Measurements from ENCODE around the gene CENPB.
A peak's percentile ranks its signal among the peaks of the same experiment; 100 is the strongest.
"Not testable (repeated sequence)": the region's sequence is repeated elsewhere in the genome, so short reads cannot be mapped to it uniquely, and the experiment has no call there.

CENPB gene, protein sequence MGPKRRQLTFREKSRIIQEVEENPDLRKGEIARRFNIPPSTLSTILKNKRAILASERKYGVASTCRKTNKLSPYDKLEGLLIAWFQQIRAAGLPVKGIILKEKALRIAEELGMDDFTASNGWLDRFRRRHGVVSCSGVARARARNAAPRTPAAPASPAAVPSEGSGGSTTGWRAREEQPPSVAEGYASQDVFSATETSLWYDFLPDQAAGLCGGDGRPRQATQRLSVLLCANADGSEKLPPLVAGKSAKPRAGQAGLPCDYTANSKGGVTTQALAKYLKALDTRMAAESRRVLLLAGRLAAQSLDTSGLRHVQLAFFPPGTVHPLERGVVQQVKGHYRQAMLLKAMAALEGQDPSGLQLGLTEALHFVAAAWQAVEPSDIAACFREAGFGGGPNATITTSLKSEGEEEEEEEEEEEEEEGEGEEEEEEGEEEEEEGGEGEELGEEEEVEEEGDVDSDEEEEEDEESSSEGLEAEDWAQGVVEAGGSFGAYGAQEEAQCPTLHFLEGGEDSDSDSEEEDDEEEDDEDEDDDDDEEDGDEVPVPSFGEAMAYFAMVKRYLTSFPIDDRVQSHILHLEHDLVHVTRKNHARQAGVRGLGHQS

DNA sequence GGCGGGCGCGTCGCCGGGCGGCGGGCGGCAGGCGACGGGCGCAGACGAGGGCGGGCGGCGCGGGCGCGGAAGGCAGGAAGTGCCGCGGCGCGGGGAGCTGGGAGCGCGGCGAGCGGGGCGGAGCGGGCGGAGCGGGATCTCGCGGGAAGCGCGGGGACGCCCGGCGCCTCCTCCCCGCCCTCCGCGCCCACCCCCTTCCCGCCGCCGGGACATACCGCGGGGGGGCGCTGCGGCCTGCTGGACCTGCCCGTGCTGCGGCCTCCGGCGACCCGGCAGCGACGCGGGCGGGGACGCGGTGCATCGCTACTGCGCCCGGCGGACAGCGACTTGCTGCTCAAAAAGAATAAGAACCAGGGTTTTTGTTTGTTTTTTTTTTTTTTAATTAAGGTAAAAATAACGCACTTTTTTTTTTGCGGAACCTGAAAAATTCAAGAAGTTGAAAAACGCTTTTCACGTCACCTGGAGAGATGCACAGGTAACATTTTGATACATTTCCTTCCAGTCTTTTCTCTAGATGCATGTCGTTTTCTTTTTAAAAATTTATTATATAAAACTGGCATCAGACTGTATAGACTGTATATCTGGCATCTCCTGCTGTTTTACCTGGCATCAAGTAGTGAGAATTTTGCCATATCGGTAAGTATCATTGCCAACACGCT lies at the start of gene CENPB:
Gene CENPB, minus strand, starts transcription at position 76 of the 659 bp plus-strand sequence. CDS start 257 bp downstream, outside the sequence.
- peak within 1 kb of the TSS; percentile 76 for H3K4me3 ChIP-seq (ENCODE audit: control insufficient read depth, low read depth, low read length)
- peak; percentile 47 for TF ChIP-seq CTCF (IDR thresholded peaks at IDR 0.05; ENCODE audit: control insufficient read depth, insufficient read depth, low read depth, low read length, missing control alignments)
- DNase-seq (ENCODE audit: low read depth) = no peak

DNA sequence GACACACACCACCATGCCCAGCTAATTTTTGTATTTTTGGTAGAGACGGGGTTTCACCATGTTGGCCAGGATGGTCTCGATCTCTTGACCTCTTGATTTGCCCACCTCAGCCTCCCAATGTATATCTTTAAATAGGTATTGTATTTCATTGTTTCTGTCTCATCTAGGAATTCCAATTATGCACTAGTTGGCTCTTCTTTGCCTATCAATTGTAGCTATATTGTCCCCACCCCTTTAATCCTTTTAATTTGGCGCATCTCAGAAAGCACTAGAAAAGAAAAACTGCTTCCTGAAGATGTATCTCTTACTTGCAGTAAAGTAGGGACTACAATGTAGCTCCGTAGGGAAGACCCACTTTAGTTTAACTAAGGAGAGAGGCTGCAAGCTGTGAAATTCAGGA lies 49.6 kb upstream of the CENPB start:
- no peak overlapping the region for H3K4me3 ChIP-seq (ENCODE audit: control insufficient read depth, low read depth, low read length)
- DNase-seq (ENCODE audit: low read depth) = no peak
- TF ChIP-seq CTCF (IDR thresholded peaks at IDR 0.05; ENCODE audit: control insufficient read depth, insufficient read depth, low read depth, low read length, missing control alignments) = no peak

GRCh38 chr20:3829891-3830290 lies 43.4 kb upstream of the CENPB start:
- H3K4me3 ChIP-seq (ENCODE audit: control insufficient read depth, low read depth, low read length); DNase-seq (ENCODE audit: low read depth): not testable (repeated sequence)

DNA sequence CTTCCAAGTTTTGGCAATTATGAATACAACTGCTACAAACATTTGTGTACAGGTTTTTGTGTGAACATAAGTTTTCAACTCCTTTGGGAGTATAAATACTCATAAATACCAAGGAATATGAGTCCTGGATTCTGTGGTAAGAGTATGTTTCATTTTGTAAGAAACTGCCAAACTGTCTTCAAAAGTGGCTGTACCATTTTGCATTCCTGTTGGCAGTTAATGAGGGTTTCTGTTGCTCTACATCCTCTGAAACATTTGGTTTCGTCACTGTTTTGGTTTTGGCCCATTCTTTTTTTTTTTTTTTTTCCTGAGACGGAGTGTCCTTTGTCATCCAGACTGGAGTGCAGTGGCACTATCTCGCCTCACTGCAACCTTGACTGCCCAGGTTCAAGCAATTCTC lies 42.3 kb upstream of the CENPB start:
- no peak for DNase-seq (ENCODE audit: low read depth)
- TF ChIP-seq CTCF (IDR thresholded peaks at IDR 0.05; ENCODE audit: control insufficient read depth, insufficient read depth, low read depth, low read length, missing control alignments) = no peak
- H3K4me3 ChIP-seq (ENCODE audit: control insufficient read depth, low read depth, low read length) = no peak overlapping the region

- DNase-seq (ENCODE audit: low read depth) = no peak
- TF ChIP-seq CTCF (IDR thresholded peaks at IDR 0.05; ENCODE audit: control insufficient read depth, insufficient read depth, low read depth, low read length, missing control alignments) = no peak
- H3K4me3 ChIP-seq (ENCODE audit: control insufficient read depth, low read depth, low read length) = no peak overlapping the region
Measured at GRCh38 chr20:3826420-3826819, 39.9 kb upstream of the CENPB start.

GRCh38 chr20:3825526-3825925 lies 39.0 kb upstream of the CENPB start:
- no peak for DNase-seq (ENCODE audit: low read depth)
- H3K4me3 ChIP-seq (ENCODE audit: control insufficient read depth, low read depth, low read length) = no peak overlapping the region
- no peak for TF ChIP-seq CTCF (IDR thresholded peaks at IDR 0.05; ENCODE audit: control insufficient read depth, insufficient read depth, low read depth, low read length, missing control alignments)

DNA sequence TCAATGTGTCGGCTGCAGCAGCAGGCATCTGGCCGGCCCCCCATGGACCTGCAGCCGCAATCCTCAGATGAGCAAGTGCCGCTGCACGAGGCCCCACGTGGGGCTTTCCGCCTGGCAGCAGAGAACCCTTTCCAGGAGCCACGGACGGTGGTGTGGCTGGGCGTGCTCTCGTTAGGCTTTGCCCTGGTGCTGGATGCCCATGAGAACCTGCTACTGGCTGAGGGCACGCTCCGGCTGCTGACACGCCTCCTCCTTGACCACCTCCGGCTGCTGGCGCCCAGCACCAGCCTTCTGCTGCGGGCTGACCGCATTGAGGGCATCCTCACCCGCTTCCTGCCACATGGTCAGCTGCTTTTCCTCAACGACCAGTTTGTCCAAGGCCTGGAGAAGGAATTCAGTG lies 37.3 kb upstream of the CENPB start:
- no peak for TF ChIP-seq CTCF (IDR thresholded peaks at IDR 0.05; ENCODE audit: control insufficient read depth, insufficient read depth, low read depth, low read length, missing control alignments)
- no peak for DNase-seq (ENCODE audit: low read depth)
- H3K4me3 ChIP-seq (ENCODE audit: control insufficient read depth, low read depth, low read length) = no peak overlapping the region
